Measurements from ENCODE around the gene ITIH3.

ITIH3 gene

DNA sequence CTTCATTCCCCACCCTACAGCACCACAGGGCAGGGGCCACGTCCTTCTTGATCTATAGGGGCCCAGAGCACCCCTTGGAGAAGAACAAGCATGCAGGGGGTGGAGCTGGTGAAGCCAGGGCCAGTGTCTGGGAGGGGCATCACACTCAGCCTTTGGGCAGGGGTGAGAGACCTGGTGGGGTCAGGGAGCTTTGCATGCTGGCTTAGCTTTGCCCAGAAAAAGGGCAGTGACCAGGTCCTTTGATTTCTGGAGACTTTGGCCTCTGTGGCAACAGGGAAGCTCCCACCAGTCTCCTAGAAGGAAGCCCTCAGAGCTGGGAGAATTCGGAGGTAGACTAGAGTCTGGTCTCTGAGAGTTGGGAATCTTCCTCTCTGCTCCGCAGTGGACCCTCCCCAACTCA lies 34.9 kb downstream of the ITIH3 start:
- no peak for DNase-seq (ENCODE audit: low spot score)

DNA sequence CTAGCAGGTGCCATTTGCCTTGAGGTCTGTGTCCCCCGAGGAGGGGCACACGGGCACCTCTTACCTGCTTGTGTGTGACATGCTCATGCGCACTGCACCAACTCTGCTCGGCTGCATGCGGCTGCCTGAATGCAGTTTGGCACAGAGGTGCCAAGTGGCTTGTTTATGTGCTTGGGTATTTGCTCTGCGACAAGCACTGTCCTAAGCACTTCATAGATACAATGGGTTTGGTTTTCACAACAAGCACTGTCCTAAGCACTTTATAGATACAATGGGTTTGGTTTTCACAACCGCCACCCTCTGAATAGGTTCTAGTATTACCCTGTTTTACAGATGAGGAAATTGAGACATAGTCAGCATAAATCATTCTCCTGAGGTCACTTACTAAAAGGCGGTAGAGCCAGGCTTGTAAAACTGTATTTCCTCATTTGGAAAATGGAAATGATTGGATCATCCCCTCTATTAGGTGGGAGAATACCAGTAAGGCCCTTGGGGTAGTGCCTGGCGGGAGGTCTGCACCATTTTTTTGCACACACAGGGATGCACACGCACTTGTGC lies 35.4 kb downstream of the ITIH3 start:
- DNase-seq (ENCODE audit: low spot score) = no peak

DNA sequence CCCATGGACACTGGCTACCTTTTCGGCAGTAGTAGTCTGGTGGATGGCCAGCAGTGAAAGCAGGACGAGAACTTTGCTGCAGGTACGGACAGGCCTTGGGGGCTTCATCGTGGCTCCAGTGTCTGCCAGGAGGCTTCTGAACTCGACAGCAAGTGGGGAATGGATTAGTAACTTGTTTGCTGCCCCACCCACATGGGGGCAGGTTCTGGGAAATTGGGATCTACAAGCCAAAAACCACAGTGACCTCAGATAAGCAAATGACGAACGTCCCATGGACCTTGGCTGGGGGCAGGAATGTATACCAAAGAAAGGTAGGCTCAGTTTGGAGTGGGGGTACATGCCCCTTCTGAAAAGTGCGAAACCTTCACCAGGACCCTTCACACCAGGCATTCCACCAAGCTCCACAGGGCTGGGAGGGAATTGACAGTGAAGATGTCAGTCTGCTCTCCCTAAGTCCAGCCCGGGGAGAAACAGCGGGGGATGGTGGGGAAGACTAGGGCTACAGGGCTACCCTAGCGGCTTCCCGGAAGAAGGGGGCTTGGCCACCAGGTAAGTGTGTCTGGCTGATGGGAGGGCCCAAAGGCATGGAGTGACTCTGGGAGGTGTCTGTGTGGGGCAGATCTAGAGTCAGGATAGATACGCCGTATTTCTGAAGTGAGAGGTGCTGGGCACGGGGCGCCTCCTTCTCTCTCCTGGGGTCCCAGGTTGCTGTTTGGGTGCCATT lies 36.1 kb downstream of the ITIH3 start, which contains the start of gene ITIH4:
Gene ITIH4, minus strand, starts transcription at position 138 of the 724 bp plus-strand sequence. Its CDS starts 30 bp downstream, at position 108.
- no peak for DNase-seq (ENCODE audit: low spot score)

DNA sequence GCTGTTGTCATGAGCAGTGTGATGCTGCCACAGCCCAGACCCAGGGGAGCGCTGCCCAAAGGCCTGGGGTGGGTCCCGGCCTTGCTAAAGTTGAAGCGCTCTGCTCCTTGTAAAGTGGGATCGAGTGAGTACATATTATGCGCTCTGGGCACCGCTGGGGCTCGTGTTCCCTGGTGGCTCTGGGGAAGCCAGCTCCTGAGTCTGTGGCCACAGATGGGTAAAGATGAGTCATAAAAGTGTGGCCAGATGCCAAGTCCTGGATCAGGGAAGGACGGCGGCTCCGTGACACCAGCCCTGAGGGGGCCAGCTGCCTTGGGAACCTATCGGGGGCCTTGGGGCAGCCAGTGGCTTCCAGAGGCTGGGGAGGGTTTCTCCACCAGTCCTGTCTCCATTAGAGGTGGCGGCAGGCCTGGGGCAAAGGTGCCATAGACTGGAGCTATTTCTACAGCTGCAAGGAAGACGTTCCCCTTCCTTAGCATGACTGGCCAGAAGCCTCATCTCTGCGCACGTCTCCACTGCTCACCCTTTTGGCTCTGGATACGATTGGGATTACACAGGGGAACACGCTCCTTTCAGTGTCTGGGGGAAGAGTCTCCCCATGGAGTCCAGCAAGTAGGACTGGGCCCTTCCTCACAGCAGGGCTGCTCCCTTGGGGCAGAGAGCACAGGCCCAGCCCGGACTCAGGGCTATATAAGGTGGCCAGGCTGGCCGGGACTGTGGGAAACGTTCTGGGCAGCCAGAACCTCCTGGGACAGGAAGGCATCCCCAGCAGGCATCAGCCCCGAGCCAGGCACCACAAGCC lies 37.1 kb downstream of the ITIH3 start:
- DNase-seq (ENCODE audit: low spot score) = no peak

DNA sequence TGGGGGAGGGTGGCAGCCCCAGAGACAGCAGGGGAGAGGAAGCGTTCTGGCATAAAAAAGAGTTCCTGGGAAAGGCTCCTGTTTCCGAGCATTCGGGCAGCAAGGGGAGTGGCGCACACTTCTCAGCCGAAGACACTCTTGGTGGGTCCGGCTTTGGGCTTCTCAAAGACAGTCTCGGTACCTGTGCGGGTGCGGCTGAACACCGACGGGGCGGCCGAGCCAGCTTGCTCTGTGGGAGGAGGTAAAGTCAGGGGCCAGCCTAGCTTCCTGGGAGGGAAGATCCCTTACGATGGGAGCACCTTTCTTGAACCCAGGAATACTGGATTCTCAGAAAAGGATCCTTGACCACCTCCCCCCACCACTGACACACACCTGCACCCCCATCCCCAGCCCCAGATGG lies 38.6 kb downstream of the ITIH3 start:
- DNase-seq (ENCODE audit: low spot score) = no peak

DNA sequence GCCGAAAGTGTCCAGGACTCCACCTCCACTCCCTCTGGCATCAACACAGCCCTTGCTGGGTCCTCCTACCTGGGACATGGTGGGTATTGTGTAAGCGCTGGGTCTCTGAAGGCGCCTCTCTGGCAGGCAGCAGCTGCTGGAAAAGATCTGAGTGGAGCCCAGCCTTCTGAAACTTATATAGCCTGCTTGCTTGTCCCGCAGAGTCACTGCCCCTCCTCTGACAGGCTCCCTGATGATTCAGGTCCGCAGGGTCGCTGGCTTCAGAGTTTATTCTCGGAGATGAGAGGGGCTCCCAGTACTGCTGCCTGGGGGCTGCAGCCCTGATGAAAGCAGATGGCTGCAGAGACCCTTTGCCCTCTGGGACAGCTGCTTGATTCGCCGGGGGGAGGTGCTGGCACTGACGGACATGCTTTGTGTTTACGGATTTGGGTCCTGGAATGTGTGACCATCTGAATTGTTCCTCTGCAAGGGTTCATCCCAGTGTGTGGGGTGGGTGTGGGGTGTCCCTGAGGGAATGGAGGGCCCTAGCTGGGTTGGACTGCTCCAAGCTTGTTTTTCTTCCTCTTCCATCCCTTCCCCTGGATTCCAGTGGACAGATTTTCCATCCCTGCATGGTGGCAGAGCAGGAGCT lies 40.4 kb downstream of the ITIH3 start, which contains the start of gene MUSTN1:
Gene MUSTN1, minus strand, starts transcription at position 149 of the 631 bp plus-strand sequence. Its CDS starts 71 bp downstream, at position 78.
- no peak for DNase-seq (ENCODE audit: low spot score)

DNA sequence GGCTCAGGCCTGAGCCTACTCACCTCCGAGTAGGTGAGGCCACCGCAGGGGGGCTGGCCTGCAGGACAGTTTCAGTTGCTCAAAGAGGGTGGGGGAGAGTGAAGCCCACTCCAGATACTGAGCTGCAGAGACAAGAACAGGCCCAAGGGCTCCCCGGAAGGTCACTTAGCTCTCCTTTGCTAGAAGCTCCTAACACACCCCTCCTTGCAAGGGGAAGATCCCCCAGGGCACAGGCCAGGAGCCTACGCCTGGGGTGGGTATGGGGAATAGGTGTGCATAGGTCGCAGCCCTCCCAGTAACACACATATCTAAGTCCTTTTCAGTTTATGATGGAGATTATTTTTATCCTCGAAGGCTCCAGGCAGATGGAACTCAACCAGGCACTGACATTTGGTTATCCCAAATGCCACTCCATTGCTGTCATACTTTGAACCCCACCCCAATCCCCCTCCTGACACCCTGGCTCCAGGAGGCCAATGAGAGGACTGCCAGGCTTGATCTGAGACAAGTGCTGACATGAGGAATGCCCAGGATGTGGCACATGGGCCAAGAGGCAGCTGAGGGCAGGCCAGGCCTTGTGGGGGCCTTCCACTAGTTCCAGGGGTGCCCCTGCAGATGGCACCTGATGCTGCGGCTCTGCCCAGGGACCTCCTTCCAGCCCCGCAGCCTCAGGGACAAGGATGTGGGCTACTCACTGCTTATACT lies 41.3 kb downstream of the ITIH3 start:
- DNase-seq (ENCODE audit: low spot score) = no peak

DNA sequence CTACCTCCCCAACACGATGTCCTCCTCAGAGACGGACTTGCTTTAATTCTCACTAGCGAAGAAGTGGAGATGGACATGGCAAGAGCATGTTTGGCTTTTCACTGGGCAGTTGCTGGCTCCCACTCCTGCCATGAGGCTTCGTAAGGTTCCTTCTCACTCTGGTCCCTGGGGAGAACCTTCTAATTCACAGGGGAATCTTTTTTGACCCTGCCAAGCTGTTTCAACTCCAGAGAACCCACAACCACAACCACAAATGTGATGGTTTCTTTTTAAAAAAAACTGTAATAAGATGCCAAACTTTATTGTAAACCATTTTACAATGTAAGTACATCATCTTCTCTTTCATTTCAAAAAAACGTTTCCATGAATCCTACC lies 41.9 kb downstream of the ITIH3 start:
- DNase-seq (ENCODE audit: low spot score) = no peak

DNA sequence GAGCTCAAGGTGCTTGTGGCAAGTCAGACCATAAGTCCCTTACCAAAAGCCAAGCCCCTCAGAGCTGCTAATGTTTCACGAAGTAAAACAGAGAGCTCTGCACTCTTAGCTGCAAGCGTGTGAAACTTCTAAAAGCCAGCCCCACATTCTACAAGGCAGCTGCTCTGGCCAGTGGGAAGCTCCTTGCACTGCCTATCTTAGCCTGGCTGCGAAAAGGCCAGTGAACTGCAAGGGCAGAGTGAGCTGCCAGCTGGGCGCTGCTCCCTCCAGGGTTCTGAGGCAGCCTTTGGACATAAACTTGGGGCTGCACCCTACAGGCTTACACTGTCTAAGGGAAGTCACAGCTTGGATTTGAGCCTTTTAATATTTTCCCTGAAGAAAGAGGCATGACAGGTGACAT lies 42.4 kb downstream of the ITIH3 start:
- DNase-seq (ENCODE audit: low spot score) = no peak

DNA sequence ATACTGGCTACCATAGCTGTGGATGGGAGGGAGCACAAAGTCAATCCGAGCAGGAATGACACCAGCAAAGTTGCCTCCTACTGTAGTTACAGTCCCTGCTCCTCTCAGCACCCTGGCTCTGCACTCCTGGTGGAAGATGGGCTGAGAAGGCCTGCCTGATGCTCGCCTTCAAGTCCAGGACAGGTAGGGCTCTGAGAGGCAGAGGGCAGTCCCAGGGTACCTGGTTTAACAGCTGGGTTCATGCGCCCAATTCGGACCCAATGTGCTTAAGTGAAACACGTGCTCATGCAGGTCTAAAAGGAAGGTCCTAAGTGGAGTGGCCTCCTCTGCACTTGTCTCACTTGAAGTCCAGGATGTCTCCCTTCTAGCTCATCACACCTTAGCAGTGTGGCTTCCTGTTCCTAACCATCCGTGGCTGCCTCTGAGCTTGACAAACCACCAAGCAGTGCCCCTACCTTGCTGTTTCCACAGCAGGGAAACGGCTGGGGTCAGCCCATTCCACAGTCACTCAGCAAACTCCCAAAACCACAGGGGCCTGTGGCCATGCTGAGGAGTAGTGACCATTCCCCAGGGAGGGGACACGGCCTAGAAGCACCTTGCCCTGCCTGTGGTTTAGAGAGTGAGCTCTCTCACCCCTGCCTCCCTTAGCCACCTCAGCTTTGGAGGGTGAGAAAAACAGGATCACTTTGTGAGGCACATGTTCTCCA lies 44.1 kb downstream of the ITIH3 start:
- peak; percentile 27 for DNase-seq (ENCODE audit: low spot score)

DNA sequence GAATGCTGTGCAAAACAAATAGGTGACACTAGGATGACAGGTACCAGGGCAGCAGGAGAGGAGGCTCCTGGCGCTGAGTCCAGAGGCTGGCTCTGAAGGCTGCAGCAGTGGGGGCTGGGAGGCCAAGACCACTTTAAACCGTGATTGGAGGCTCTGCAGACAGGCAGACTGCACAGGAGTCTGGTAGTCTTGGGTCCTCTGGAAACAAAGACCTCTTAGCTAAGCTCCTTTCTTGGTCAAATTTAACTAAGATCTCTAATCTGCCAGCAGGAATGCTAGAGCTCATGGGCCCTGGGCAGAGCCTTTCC lies 44.6 kb downstream of the ITIH3 start:
- no peak for DNase-seq (ENCODE audit: low spot score)

DNA sequence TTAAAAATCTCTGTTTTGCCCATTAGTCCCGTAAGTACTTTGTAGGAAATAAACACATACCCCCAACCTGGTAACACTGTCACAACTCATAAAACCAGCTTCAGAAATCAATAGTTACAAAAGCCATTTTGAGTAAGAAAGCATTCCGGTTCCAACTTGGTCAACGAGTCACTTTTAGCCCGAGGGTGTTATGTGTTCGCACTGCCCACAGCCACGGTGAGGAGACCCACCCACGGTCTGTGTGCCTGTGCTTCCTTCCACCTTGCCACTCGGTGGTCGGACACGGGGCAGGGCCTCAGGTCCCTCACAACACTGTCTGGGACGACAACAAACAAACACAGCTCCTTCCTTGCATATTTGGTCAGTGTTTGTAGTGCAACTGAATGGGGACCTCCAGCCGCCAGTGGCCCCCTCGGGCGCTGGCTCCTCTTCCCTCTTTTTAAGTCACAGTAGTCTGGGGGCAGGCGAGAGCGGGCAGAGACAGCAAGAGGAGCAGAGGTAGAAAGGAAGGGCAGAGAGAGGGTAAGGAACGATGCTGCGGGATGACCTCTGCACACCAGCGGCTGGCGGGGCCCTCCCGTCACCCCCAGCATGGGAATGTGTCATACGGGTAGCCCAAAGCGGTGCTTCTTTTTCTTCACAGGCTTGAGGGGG lies 45.4 kb downstream of the ITIH3 start:
- DNase-seq (ENCODE audit: low spot score) = no peak

DNA sequence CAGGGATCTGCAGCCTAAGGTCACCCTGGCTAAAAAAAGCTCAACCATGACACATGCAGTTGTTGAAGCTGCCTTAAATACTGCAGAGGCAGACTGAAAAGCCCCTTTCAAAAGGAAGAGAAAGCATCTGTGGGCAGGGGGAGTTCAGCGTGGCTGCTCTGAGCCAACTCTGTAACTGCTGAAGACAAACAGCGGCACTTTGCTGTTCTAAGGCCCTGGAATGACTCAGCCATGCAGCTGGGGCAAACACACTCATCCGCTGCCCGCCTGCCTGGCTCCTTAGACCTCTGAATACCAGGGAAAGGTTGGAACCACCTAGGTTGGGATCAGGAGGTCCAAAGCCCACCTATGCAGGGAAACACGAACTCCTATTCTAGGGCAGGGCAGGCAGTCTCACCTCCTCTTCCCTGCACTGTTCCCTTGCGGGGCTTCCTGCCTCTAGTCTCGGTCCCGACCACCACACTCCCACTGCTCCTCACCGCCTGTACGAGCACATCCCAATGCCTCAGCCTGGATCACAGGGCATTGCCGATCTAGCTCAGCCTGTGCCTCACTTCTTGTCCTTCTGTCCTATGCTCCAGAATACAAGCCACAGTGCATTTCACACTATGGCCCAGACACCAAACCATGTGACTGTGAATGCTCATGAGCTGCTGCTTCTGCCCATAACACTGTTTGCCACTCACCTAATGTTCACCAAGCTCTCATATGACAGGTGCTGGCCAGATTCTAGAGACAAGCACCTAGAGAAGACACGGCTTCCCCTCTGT lies 46.8 kb downstream of the ITIH3 start:
- DNase-seq (ENCODE audit: low spot score) = no peak

DNA sequence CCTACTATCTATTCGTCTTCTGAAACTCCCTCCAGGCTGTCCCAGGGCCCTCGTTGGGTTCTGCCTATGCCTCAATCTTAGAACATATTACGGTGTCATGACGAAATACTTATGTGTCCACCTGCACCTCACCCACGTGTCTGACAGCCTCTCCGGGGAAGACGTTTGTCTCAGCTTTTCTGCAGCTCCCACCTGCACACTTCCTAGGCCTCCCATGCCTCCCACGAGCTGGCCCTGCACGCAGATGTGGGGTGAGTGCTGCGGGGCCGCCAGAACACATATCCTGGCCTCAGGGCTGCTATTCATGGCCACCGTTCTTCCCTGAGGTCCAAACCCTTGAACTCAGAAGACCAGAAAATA lies 47.4 kb downstream of the ITIH3 start:
- no peak for DNase-seq (ENCODE audit: low spot score)

DNA sequence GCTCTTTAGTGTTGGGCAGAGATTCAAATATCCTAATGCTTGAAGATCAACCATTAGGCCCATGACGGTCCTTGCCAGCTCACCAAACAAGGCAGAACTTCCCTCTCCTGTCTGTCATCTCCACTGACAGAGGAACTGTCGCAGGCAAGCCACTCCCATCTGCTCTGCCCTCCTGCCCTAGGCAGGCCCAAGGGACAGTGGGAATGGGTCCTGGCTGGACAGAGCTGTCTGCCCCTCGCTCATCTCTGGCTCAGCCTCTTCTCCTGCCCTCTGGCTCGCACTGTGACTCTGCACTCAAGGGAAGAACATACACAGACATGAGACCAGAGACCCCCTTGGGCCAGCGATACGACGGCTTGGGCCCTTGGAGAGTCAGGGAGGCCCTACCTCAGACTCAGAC lies 47.8 kb downstream of the ITIH3 start:
- DNase-seq (ENCODE audit: low spot score) = no peak

DNA sequence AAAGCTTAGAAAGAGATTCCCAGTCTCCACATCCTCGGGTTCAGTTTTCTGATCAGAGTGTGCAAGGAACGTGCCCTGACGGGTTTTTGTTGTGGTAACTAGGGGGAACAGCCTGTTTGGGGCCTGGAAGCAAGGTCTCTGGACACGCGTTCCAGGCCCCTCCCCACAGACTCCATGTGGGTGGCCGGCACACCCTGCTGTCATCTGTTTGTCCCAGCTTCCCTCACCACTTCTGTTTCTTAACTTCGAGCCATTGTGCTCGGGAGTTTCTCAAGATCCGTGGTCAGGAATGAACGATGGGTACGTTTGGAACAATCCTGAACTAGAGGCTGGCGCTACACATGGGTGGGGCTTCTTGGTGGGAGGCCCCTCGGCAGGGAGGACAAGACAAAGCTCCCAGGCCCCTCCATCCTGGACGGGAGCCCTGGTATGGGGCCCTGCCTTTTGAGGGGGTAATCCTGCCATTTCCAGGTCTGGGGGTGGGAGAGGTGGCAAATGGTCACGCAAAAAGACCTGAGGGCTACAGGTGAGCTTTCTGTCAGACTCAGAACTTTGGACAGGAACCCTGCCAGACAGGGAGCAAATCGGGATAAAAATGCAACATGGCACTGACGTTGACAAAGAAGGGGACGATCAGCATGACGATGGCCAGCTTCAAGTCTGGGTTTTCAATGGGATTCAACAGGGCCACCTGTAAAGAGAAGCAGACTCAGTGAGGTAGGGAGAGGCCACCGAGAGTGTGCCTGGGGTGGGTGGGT lies 48.7 kb downstream of the ITIH3 start:
- no peak for DNase-seq (ENCODE audit: low spot score)

DNA sequence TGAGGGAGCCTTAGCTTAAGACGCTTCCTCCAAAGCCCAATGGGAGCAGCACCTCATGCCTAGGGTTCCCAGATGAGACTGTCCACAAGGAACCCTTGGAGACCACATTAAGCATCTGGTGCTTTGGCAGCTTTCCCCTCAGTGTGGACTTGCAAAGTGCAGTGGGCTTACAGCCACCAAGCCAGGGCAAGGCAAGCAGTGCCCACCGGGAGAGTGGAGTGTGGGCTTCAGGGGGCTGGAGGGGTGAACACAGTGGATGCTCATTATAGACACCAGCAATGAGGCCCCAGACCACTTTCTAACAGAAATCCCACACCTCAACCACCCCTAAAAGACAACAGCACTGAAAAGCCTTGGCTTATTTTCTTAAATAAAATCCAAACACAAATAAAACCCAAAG lies 49.3 kb downstream of the ITIH3 start:
- no peak for DNase-seq (ENCODE audit: low spot score)

DNA sequence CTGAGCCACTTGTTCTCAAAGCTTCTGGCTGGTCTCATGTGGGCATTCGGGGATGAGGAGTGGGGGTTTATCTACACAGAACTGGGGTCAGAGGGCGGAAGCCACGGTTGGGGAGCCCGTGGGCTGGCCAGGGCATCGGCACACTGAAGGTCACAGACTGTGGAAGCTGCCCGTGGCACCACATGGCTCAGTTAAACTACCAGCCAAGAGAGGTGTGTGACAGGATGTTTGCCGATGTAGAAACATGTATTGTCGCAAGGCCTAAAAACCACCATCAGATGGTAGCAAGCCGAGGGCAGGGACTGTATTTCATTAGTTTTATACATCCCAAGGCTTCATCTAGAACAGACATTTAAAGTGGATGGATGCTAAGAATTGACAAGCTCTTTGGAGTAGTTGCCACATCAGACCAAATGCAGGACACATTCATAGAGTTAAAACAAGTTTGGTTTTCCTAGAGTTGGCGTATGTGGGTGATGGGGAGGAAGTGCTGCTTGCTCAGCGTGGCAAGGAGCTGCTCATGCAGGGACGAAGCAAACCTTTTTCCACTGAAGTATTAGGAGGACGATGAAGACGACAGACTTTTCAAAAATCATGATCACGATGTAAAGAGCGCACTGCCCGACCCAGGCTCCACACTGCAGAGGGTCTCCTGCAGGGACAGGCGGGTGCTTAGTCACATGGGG lies 49.8 kb downstream of the ITIH3 start:
- no peak for DNase-seq (ENCODE audit: low spot score)

DNA sequence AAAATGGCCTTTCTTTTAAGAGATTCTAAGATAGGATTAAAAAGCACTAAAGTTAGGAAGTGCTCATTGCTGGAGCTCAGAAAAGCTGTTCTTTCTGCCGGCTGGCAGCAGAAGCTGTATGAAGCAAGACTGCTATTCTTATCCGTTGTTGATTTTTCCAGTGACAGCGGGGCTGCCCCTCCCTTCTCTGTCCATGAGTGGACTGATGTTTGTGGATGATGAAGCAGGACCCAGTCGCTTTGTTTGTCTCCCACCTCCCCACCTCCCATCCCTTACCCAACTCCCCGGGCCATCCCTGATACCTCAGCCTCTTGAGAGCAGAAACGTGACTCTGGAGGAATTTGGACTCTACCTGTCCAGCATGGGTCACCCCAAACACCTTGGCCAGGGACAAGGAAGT lies 50.6 kb downstream of the ITIH3 start:
- no peak for DNase-seq (ENCODE audit: low spot score)

Data from CD4-positive, alpha-beta T cell treated with Interleukin-6 at 100 ng/mL for 8 hours (primary cell).